Measurements from ENCODE around the gene ARHGEF6.
A peak's percentile ranks its signal among the peaks of the same experiment; 100 is the strongest.
"Not testable (repeated sequence)": the region's sequence is repeated elsewhere in the genome, so short reads cannot be mapped to it uniquely, and the experiment has no call there.

The ARHGEF6 gene

DNA sequence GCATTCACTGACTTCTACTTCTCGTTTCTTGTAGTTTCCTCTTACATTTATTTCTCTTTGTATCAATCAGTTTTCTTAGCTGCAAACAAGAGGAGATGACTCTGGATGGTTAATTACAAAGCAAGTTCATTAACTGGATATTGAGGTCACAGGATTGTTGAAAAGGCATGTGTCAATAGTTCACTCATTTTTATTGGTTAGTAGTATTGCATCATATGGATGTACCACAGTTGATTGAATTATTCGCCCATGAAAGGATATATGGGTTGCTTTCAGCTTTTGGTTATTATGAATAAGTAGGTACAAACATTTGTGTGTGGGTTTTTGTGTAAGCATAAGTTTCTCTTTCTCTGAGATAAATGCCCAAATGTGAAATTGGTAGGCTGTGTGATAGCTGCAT lies 21.8 kb upstream of the ARHGEF6 start:
- Mint-ChIP-seq H3K9me3 (no peaks in the 10 kb centered on the region), H3K27me3 (no peaks in the 10 kb centered on the region), H3K4me3 (no peak overlapping the region), H3K4me1 (peaks cover 15% of the 10 kb centered on the region), H3K27ac (no peak overlapping the region), H3K36me3 (peaks cover 4% of the 10 kb centered on the region)
- DNase-seq = no peak
- CTCF ChIA-PET = no interaction called here

DNA sequence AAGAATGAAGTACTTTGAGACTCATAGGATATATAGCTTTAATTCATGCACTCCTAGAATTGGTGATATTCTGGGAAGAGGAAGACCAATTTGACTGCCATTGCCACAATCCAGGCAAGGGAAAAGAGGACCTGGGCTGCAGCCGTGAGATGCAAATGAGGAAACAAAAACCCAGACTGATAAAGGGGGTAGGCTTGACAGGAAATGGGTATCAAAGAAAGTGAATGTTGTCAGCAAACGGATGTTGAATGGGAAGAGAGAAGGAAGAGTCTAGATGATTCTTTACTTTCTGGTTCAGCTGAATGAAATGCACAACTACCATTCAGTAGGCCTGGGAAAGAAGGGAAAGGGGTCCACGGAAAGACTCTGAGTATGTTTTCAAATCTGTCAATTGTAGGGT lies 17.1 kb upstream of the ARHGEF6 start:
- DNase-seq = no peak
- Mint-ChIP-seq H3K4me1 (peaks cover 13% of the 10 kb centered on the region), H3K9me3 (peaks cover 5% of the 10 kb centered on the region), H3K27ac (no peak overlapping the region), H3K36me3 (no peaks in the 10 kb centered on the region), H3K4me3 (no peak overlapping the region), H3K27me3 (no peaks in the 10 kb centered on the region)
- CTCF ChIA-PET = no interaction called here

DNA sequence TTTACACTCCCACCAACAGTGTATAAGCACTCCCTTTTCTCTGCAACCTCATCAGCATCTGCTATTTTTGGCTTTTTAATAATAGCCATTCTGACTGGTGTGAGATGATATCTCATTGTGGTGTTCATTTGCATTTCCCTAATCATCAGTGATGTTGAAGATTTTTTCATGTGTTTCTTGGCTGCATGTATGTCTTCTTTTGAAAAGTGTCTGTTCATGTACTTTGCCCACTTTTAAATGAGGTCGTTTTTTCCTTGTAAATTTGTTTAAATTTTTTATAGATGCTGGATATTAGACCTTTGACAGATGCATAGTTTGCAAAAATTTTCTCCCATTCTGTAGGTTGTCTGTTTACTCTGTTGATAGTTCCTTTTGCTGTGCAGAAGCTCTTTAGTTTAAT lies 14.4 kb upstream of the ARHGEF6 start:
- H3K4me3 Mint-ChIP-seq, CTCF ChIA-PET, H3K27me3 Mint-ChIP-seq, H3K27ac Mint-ChIP-seq, H3K36me3 Mint-ChIP-seq, DNase-seq, H3K9me3 Mint-ChIP-seq: not testable (repeated sequence)
- H3K4me1 Mint-ChIP-seq = peaks cover 13% of the 10 kb centered on the region

DNA sequence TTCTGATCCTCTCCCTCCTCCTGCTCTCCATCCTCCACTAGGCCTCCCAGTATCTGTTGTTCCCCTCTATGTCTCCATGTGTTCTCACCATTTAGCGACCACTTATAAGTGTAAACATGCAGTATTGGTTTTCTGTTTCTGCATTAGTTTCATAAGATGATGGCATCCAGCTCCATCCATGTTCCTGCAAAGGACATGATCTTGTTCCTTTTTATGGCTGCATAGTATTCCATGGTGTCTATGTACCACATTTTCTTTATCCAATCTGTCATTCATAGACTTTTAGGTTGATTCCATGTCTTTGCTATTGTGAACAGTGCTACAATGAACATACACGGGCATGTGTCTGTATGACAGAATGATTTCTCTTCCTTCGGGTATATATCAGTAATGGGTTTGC lies 13.9 kb upstream of the ARHGEF6 start:
- H3K27me3 Mint-ChIP-seq, H3K27ac Mint-ChIP-seq, H3K9me3 Mint-ChIP-seq, CTCF ChIA-PET, H3K4me3 Mint-ChIP-seq, H3K36me3 Mint-ChIP-seq, DNase-seq: not testable (repeated sequence)
- peaks cover 13% of the 10 kb centered on the region for H3K4me1 Mint-ChIP-seq

DNA sequence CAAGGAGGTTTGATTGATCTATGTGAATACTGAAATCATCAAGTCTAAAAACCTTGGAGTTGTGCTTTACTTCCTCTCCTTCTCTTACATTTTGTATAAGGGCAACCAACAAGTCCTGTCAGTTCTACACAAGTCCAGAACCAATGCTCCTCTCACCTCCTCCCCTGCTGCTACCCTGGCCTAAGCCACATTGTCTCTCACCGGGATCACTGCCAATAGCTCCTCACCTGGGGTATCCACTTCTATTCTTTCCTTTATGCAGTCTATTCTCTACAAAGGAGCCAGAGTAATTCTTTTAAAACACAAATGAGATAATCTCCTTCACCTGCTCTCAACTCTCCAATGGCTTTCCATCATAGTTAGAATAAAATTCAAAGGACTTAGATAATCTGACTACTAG lies 13.3 kb upstream of the ARHGEF6 start:
- CTCF ChIA-PET = no interaction called here
- H3K27me3 Mint-ChIP-seq = no peaks in the 10 kb centered on the region
- peaks cover 10% of the 10 kb centered on the region for H3K4me1 Mint-ChIP-seq
- peaks cover 5% of the 10 kb centered on the region for H3K9me3 Mint-ChIP-seq
- no peak overlapping the region for H3K27ac Mint-ChIP-seq
- no peak overlapping the region for H3K4me3 Mint-ChIP-seq
- no peaks in the 10 kb centered on the region for H3K36me3 Mint-ChIP-seq
- no peak for DNase-seq

DNA sequence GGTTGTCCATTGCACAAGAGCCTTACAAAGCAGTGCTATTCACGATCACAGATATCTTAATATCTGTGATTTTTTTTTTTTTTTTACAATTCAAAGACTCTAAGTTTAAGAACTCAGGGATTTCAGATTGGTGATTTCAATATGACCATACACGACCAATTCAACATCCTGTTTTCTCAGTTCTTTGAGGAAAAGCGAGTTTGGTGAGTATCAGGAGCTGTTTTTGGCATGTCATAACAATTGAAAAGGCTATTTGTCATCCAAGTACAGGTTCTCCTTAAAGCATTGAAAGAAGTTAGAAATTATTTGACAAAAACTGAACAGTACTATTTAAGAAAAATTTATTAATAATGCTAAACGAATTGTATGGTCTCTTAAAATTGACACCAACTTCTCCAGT lies 9.1 kb upstream of the ARHGEF6 start:
- CTCF ChIA-PET = no interaction called here
- no peaks in the 10 kb centered on the region for H3K36me3 Mint-ChIP-seq
- DNase-seq = no peak
- H3K9me3 Mint-ChIP-seq = peaks cover 6% of the 10 kb centered on the region
- H3K4me3 Mint-ChIP-seq = no peak overlapping the region
- no peaks in the 10 kb centered on the region for H3K27me3 Mint-ChIP-seq
- H3K4me1 Mint-ChIP-seq = no peaks in the 10 kb centered on the region
- no peak overlapping the region for H3K27ac Mint-ChIP-seq

DNA sequence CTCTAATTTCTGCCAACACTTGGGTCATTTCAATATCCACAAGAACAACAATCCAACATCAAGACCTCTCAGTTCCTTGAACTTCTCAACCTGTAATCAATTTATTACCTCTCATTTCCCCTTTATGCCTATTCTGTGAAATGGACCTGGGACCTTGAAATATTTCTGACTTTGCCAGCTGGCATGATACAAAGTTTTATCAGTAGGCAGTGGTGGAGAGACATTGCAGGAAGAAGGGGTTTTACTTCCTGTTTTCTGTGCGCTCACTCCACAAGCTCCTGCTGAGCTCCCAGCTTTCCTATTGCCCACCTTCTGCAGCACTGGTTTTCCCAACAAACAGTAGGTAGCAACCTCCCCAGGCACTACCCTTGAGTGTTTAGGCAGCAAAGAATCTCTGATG lies 3.5 kb upstream of the ARHGEF6 start:
- DNase-seq = no peak
- Mint-ChIP-seq H3K36me3 (peaks cover 5% of the 10 kb centered on the region), H3K27me3 (no peaks in the 10 kb centered on the region), H3K27ac (peak overlapping the region; percentile 24), H3K9me3 (peaks cover 4% of the 10 kb centered on the region), H3K4me1 (peaks cover 41% of the 10 kb centered on the region), H3K4me3 (no peak overlapping the region)
- CTCF ChIA-PET = no interaction called here

DNA sequence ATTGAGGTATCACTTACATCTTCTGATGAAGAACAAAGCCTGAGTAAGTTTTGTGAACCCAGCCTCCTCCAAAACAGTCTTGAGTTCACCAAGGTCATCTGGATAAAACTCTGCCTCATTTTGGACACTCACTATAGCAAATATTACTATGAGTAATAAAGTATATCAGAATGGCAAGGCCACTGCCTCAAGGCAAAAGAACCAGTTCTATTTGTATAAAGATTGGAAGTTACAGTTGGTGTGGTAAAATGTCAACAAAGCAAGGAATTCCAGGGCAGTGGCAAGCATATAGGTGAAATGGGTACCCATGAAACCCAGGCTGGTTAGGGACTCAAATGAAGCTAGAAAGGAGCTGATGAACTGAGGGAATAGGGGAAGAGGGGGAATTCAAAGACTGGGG lies 2.4 kb upstream of the ARHGEF6 start:
- Mint-ChIP-seq H3K36me3 (peaks cover 5% of the 10 kb centered on the region), H3K27ac (peak overlapping the region; percentile 77), H3K9me3 (peaks cover 4% of the 10 kb centered on the region), H3K4me1 (peaks cover 47% of the 10 kb centered on the region), H3K27me3 (no peaks in the 10 kb centered on the region), H3K4me3 (no peak overlapping the region)
- CTCF ChIA-PET = no interaction called here
- DNase-seq = no peak

DNA sequence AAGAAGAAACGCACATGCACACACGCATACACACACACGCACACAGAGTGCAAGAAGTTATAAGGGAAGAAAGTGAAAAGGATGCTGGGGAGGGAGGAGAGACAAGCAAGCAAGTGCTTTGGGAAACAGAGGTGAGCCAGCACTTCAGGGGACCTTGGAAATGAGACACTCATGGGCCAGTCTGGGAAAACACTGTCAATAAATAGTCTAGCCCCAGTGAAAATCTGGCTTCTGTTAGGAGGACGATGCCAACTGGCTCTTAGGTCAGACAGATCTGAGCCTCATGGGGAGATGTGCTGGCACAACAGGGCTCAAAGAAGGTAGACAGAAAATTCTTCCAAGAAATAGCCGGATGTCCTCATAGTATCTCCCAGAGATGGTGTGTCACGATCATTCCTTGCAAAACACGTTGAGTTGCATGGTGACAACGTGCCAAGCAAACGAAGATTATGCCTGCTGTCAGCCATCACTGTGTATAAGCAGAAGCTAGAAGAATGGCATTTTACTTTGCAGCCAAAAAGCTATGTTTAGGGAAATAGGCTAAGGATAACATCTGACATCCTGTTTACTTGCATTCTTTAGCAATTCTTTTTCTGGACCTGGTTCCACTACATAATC lies 557 bp upstream of the ARHGEF6 start:
- H3K4me3 Mint-ChIP-seq = peak overlapping the region; percentile 84
- peak overlapping the region; percentile 96 for H3K27ac Mint-ChIP-seq
- H3K4me1 Mint-ChIP-seq = peaks cover 64% of the 10 kb centered on the region
- DNase-seq = peak; percentile 21
- no peaks in the 10 kb centered on the region for H3K27me3 Mint-ChIP-seq
- peaks cover 18% of the 10 kb centered on the region for H3K36me3 Mint-ChIP-seq
- CTCF ChIA-PET = interaction anchor here (0.7 kb wide), 1 partner anchor 133 kb away, joined by 3 read pairs; no protein-coding TSS in a partner anchor
- no peaks in the 10 kb centered on the region for H3K9me3 Mint-ChIP-seq

DNA sequence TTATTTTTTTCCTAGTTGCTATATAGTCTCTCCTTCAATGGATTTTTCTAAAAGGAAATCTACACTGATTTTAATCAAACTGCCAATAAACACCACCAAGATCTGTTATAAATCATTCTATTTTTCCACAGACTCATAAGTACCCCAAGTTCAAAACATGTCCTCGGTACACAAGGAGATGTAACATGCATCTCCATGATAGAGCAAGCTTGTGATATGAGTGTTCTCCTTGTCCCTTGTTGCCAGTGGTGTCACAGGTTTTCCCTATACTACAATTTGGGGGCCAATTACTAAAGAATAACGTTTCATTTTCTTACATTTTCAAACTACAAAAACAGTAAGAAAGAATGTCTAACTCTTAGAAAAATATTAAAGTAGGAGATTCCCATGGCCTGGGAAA lies 491 bp downstream of the ARHGEF6 start:
- H3K4me1 Mint-ChIP-seq = peaks cover 75% of the 10 kb centered on the region
- peak overlapping the region; percentile 84 for H3K4me3 Mint-ChIP-seq

DNA sequence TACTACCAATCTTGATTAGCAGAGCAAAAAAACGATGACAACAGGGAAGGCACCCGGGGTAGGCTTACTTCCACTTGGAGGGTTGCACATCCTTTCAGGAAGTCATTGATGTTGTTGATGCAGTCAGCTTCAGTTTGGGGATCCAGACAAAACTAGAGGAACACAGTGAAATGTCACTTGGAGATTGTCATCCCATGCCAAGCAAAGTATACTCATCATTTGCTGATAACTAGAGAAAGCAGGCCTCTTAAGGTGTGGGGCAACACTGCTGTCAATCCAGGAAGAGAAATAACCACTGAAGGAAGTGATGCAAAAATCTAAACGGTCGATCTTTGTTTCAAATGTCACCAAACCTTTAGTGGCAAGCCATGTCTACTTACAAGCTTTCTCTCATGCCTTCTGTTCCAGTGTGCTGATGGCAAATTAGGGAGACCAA lies 1.4 kb downstream of the ARHGEF6 start:
- H3K36me3 Mint-ChIP-seq = peaks cover 31% of the 10 kb centered on the region
- peak; percentile 28 for DNase-seq
- no peaks in the 10 kb centered on the region for H3K27me3 Mint-ChIP-seq
- H3K4me3 Mint-ChIP-seq = peak overlapping the region; percentile 84
- H3K9me3 Mint-ChIP-seq = no peaks in the 10 kb centered on the region
- peaks cover 77% of the 10 kb centered on the region for H3K4me1 Mint-ChIP-seq
- CTCF ChIA-PET = interaction anchor here (0.9 kb wide), 1 partner anchor 27 kb away, joined by 3 read pairs; no protein-coding TSS in a partner anchor
- peak overlapping the region; percentile 96 for H3K27ac Mint-ChIP-seq

More for the DNA sequence above, 491 bp downstream of the ARHGEF6 start:
- no peaks in the 10 kb centered on the region for H3K27me3 Mint-ChIP-seq
- no peak for DNase-seq
- H3K9me3 Mint-ChIP-seq = no peaks in the 10 kb centered on the region
- CTCF ChIA-PET = interaction anchor here (0.9 kb wide), 1 partner anchor 28 kb away, joined by 3 read pairs; no protein-coding TSS in a partner anchor
- H3K36me3 Mint-ChIP-seq = peaks cover 25% of the 10 kb centered on the region
- H3K27ac Mint-ChIP-seq = peak overlapping the region; percentile 96

DNA sequence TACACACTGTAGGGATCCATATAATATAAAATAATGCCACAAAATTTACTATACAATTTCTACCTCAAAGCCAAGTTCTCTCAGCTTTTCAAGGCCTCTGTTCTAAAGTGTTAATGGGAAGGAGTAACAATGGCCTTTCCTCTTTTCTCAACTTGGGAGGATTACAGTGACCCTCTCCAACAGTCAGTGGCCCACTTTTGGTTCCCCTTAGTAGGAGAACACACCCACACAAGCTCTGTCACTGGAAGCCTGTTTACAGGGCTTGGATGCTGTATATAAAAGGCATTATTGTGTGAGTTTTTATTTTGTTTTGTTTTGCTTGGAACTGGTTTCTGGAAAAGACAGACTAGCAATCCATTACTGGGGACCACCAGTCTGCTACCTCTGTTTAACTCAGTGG lies 1.8 kb downstream of the ARHGEF6 start:
- no peak for DNase-seq
- Mint-ChIP-seq H3K9me3 (no peaks in the 10 kb centered on the region), H3K36me3 (peaks cover 31% of the 10 kb centered on the region), H3K27ac (peak overlapping the region; percentile 96), H3K27me3 (no peaks in the 10 kb centered on the region), H3K4me3 (peak overlapping the region; percentile 84), H3K4me1 (peaks cover 73% of the 10 kb centered on the region)
- CTCF ChIA-PET = no interaction called here

DNA sequence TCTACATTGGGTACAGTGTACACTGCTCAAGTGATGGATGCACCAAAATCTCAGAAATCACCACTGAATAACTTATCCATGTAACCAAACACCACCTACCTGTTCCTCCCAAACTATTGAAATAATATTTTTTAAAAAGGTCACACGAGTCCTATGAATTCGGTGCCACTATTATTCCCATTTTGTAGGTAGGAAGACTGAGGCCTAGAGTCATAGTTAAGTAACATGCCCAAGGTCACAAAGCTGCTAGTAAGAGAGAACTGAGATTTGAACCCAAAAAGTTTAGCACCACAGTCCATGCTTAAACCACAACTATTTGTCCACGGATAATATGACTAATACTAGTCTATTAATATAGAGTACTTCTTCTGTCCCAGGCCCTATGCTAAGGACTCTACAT lies 2.7 kb downstream of the ARHGEF6 start:
- no peaks in the 10 kb centered on the region for H3K9me3 Mint-ChIP-seq
- no peak for DNase-seq
- CTCF ChIA-PET = interaction anchor here (0.7 kb wide), 1 partner anchor 72 kb away, joined by 4 read pairs; no protein-coding TSS in a partner anchor
- no peaks in the 10 kb centered on the region for H3K27me3 Mint-ChIP-seq
- H3K36me3 Mint-ChIP-seq = peaks cover 37% of the 10 kb centered on the region
- peaks cover 69% of the 10 kb centered on the region for H3K4me1 Mint-ChIP-seq
- peak overlapping the region; percentile 84 for H3K4me3 Mint-ChIP-seq
- no peak overlapping the region for H3K27ac Mint-ChIP-seq

DNA sequence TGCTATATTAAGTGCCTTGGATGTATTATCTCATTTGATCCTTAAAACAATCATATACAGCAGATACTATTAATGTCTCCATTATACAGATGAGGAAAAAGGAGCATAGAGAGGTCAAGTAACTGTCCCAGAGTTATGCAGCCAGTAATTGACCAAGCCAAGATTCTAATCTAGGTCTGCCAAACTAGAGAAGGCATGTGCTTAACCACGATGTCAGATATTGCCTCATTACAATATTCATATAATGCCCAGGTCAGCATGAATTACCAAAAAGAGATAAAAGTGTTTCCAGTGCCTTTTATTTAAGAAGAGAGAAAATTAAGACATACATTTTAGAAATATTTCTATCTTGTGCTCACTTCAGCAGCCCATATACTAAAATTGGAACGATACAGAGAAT lies 7.1 kb downstream of the ARHGEF6 start:
- H3K9me3 Mint-ChIP-seq = no peaks in the 10 kb centered on the region
- H3K27ac Mint-ChIP-seq = no peak overlapping the region
- H3K36me3 Mint-ChIP-seq = peaks cover 43% of the 10 kb centered on the region
- CTCF ChIA-PET = no interaction called here
- H3K4me1 Mint-ChIP-seq = peaks cover 69% of the 10 kb centered on the region
- no peak overlapping the region for H3K4me3 Mint-ChIP-seq
- no peaks in the 10 kb centered on the region for H3K27me3 Mint-ChIP-seq
- DNase-seq = no peak

DNA sequence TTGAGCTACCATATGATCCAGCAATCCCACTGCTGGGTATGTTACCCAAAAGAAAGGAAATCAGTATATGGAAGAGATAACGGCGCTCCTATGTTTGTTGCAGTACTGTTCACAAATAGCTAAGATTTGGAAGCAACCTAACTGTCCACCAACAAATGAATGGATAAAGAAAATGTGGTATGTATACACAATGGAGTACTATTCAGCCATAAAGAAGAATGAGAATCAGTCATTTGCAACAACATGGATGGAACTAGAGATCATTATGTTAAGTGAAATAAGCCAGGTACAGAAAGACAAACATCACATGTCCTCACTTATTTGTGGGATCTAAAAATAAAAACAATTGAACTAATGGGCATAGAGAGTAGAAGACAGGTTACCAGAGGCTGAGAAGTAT lies 8.9 kb downstream of the ARHGEF6 start:
- peaks cover 60% of the 10 kb centered on the region for H3K4me1 Mint-ChIP-seq
- H3K27me3 Mint-ChIP-seq, H3K9me3 Mint-ChIP-seq, CTCF ChIA-PET, DNase-seq, H3K27ac Mint-ChIP-seq, H3K4me3 Mint-ChIP-seq: not testable (repeated sequence)
- peaks cover 36% of the 10 kb centered on the region for H3K36me3 Mint-ChIP-seq
